ENCODE measurements around the gene HES3. TPM values are rescaled to one million over a fixed set of nuclear protein-coding genes. Genes with fewer than 3 reads are reported as not detected.

HES3 gene
- total and polyA plus RNA-seq, 10 of the 15 experiments (the other 5 are each of a cell fraction or from before 2014, with no cell fraction given): not detected

DNA sequence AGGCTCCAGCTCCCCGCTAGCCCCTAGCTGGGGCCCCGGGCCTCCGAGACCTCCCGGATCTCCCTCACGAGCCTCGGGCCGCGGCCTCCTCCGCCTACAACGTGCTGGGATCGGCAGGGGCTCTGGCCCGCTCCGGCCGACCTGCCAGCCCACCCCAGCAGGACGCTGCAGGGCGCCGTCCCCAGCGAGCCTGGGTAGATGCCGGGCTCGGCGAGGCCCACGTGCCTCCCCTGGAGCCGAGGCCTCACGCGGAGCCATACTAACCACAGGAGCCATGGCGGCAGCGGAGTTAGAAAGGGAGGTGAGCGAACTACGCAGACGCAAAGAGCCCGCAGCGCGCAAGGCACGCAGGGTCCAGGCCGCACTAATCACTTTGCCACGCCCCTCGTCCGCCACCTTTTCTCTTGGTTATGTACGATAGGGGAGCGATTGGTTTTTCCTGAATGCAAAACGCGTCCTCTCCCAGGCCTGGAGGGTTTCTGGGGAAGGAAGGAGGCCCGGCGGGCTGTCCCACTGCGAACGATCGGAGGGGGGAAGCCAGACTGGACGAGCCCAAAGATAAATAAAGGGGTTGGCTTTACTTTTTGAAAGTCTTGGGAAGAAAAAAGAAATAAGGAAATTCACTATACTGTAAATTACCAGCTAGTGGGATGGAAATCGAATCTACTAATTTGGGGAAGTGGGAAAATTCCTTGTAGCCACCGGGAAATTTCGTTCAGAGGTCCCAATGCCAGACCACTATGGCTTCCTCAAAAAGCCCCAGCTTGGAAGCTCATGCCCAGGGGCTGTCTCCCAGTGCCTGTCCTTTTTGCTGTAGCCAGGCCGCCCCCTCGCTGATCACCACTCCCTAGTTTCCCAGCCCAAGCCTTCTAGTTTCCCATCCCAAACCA lies 44.4 kb upstream of the HES3 start, which contains the start of gene RPL22:
Gene RPL22, minus strand, starts transcription at position 298 of the 890 bp plus-strand sequence. Its CDS starts 22 bp downstream, at position 276.
- WGBS (ENCODE audit: insufficient coverage, insufficient replicate concordance, low lambda C conversion rate, missing lambda C conversion rate): 5% methylated on average over 53 of the region's 53 CpGs
- in situ Hi-C loops (cut with MboI) (no loop called here), intact Hi-C loops (cut with micrococcal nuclease; ENCODE audit: unreplicated experiment) (loop anchor here (5.0 kb wide), 1 partner anchor 172 kb away; no protein-coding TSS in a partner anchor)
- ChIA-PET RAD21 (ENCODE audit: unreplicated experiment) (interaction anchor here (0.6 to 1.1 kb wide), 2 partner anchors 13 to 206 kb away, joined by 3 to 6 read pairs; no protein-coding TSS in a partner anchor), SMC1A (ENCODE audit: uncharacterized antibody, unreplicated experiment) (interaction anchor here (0.6 kb wide), 1 partner anchor 12 kb away, joined by 3 read pairs; no protein-coding TSS in a partner anchor), POLR2A (interaction anchor here (0.6 to 1.1 kb wide), 2 partner anchors 57 to 195 kb away, joined by 3 read pairs; no protein-coding TSS in a partner anchor), CTCF (interaction anchor here (0.6 to 2.9 kb wide), 8 partner anchors 10 to 206 kb away, joined by 3 to 9 read pairs (median 4); no protein-coding TSS in a partner anchor)
- ATAC-seq (peak; percentile 99), DNase-seq (ENCODE audit: low read depth, low spot score) (peak; percentile 94), FAIRE-seq (peak; percentile 98)
- H3K79me2 ChIP-seq (ENCODE audit: control insufficient read depth, insufficient read depth, low read length): peaks cover 48% of the 10 kb centered on the region
- peaks cover 2 to 15% of the 10 kb centered on the region in 2 experiments for H3K36me3 ChIP-seq (ENCODE audit: control insufficient read depth in 2 of 2, insufficient read depth in 2 of 2, low read length in 1 of 2)
- H4K20me1 ChIP-seq (ENCODE audit: control insufficient read depth, insufficient read depth): no peaks in the 10 kb centered on the region
- H3K4me3 ChIP-seq: peak within 1 kb of the TSS; percentile 93
- H3K9me3 ChIP-seq (replicated peaks; ENCODE audit: control insufficient read depth, insufficient read depth, low read length): no peaks in the 10 kb centered on the region
- H3K4me2 ChIP-seq (ENCODE audit: control insufficient read depth, insufficient read depth): peak within 1 kb of the TSS; percentile 72
- peak within 1 kb of the TSS; percentile 100 for H3K9ac ChIP-seq (ENCODE audit: control insufficient read depth, insufficient read depth, low read length)
- H3K27me3 ChIP-seq (replicated peaks in 1 of 2; ENCODE audit: control insufficient read depth in 2 of 2, insufficient read depth in 2 of 2, low read length in 1 of 2): no peaks in the 10 kb centered on the region
- peaks cover 6% of the 10 kb centered on the region for H3K4me1 ChIP-seq (ENCODE audit: control insufficient read depth, insufficient read depth, low read length)
- peak within 1 kb of the TSS; percentile 88 for H2AFZ ChIP-seq (ENCODE audit: control insufficient read depth, low read depth, low read length)
- TSS peak; percentile 75 for BruUV-seq (replicated peaks)
- peak within 1 kb of the TSS; percentile 85 for H3K27ac ChIP-seq (ENCODE audit: control insufficient read depth, insufficient read depth)
- peak; percentile 88 for TF ChIP-seq NBN (IDR thresholded peaks at IDR 0.05)
- peak; percentile 76; the same call in 1 of the 2 replicates for TF ChIP-seq SIN3A (IDR thresholded peaks at IDR 0.05; ENCODE audit: low read depth, low read length)
- no peak; the same call in 1 of the 2 replicates for TF ChIP-seq TARDBP (IDR thresholded peaks at IDR 0.05; ENCODE audit: borderline replicate concordance)
- TF ChIP-seq MYB (IDR thresholded peaks at IDR 0.05; ENCODE audit: borderline replicate concordance, low read depth, low read length): peak; percentile 40; the same call in 1 of the 2 replicates
- TF ChIP-seq STAT3 (IDR thresholded peaks at IDR 0.05; ENCODE audit: low read depth, low read length): no peak
- TF ChIP-seq SREBF1 (IDR thresholded peaks at IDR 0.05; ENCODE audit: low read length): peak; percentile 97
- peak; percentile 82 for TF ChIP-seq RAD51 (IDR thresholded peaks at IDR 0.05)
- TF ChIP-seq MEF2B (IDR thresholded peaks at IDR 0.05; ENCODE audit: partially characterized antibody, poor library complexity, severe bottlenecking): peak; percentile 44
- TF ChIP-seq ZNF217 (IDR thresholded peaks at IDR 0.05): no peak
- TF ChIP-seq CBX5 (IDR thresholded peaks at IDR 0.05; ENCODE audit: low read depth): peak; percentile 10; the same call in 1 of the 2 replicates
- peak; percentile 41; the same call in 1 of the 2 replicates for TF ChIP-seq TCF12 (IDR thresholded peaks at IDR 0.05; ENCODE audit: low read depth, low read length)
- TF ChIP-seq, protein P1, sequence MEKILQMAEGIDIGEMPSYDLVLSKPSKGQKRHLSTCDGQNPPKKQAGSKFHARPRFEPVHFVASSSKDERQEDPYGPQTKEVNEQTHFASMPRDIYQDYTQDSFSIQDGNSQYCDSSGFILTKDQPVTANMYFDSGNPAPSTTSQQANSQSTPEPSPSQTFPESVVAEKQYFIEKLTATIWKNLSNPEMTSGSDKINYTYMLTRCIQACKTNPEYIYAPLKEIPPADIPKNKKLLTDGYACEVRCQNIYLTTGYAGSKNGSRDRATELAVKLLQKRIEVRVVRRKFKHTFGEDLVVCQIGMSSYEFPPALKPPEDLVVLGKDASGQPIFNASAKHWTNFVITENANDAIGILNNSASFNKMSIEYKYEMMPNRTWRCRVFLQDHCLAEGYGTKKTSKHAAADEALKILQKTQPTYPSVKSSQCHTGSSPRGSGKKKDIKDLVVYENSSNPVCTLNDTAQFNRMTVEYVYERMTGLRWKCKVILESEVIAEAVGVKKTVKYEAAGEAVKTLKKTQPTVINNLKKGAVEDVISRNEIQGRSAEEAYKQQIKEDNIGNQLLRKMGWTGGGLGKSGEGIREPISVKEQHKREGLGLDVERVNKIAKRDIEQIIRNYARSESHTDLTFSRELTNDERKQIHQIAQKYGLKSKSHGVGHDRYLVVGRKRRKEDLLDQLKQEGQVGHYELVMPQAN (conservative IDR thresholded peaks at IDR 0.05): peak; percentile 94; the same call in 1 of the 2 replicates
- TF ChIP-seq CBFB (IDR thresholded peaks at IDR 0.05; ENCODE audit: low read depth): peak; percentile 83
- peak; percentile 31; the same call in 1 of the 2 replicates for TF ChIP-seq DPF2 (IDR thresholded peaks at IDR 0.05)
- no peak; the same call in 1 of the 2 replicates for TF ChIP-seq STAT1 (conservative IDR thresholded peaks at IDR 0.05)
- TF ChIP-seq TAF1 (IDR thresholded peaks at IDR 0.05; ENCODE audit: borderline replicate concordance, low read depth, low read length): peak; percentile 97
- peak; percentile 89 for TF ChIP-seq CHD2 (IDR thresholded peaks at IDR 0.05; ENCODE audit: borderline replicate concordance, low read depth, low read length)
- peak; percentile 93 for TF ChIP-seq RUNX3 (IDR thresholded peaks at IDR 0.05; ENCODE audit: low read length)

Data from GM12878 (cell line).